ENCODE results near the gene ZNF599. TPM values are rescaled to one million over a fixed set of nuclear protein-coding genes. Genes with fewer than 3 reads are reported as not detected.
A peak's percentile ranks its signal among the peaks of the same experiment; 100 is the strongest.

The ZNF599 gene
- total and polyA plus RNA-seq, 2 of the 13 experiments (the other 11 are each of a cell fraction or from before 2014, with no cell fraction given), result 5.8 to 7.3 TPM

DNA sequence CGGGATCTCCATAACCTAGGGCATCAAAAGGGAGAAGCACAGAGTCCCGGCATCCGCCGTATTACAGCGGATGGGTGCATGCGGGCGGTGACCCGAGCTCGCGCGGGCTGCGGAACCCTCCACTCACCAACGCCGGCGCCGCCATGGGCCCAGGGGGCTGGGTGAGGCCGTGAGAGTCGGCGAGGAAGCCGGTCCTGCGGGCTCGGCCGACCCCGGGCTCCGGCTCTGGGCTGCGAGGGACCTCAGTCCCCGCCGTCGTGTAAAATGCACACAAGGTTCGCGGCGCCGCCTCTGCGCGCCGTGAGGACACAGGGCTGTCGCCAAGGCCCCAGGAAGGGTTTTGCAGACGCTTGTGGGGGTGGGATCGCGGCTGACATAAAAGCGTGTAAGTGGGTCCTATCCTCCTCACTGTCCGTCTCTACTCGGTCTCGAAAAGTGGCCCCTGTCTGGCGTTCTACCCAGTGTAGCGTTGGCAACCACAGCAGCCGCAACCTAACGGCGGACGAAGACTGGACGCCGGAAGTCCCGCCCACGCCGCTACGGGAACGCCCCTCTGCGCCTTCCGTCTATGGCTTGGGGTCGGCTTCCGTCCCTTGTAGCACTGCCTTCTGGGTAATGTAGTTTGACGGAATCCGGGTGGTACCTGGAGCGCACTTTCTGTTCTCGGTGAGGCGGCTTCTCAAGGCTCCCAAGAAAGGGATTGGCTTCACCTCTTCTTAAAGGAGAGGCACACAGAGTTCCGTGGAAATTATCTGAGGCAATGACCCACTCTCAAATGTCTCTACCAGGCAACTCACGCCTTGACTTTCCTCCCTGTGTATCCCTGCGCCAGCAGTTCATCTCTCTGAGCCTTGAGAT is at the start of gene ZNF599 (continued):
- no peak for TF ChIP-seq ZNF781 (CRISPR knock-in tag; IDR thresholded peaks at IDR 0.05; ENCODE audit: borderline replicate concordance, not compliant biosample characterization)
- TF ChIP-seq HNRNPL (IDR thresholded peaks at IDR 0.05; ENCODE audit: low read depth, low read length), result no peak
- peak; percentile 73 for TF ChIP-seq CBX1 (IDR thresholded peaks at IDR 0.05; ENCODE audit: low read depth)
- peak; percentile 73; the same call in 1 of the 2 replicates for TF ChIP-seq ZNF350 (CRISPR knock-in tag; IDR thresholded peaks at IDR 0.05; ENCODE audit: borderline replicate concordance, low read depth)
- no peak for TF ChIP-seq ZNF652 (CRISPR knock-in tag; IDR thresholded peaks at IDR 0.05; ENCODE audit: borderline replicate concordance, low read depth)
- TF ChIP-seq GLI4 (CRISPR knock-in tag; IDR thresholded peaks at IDR 0.05; ENCODE audit: borderline replicate concordance), result 0 out of 2 replicates have a peak, but pooled peaks have one; percentile 58
- peak; percentile 76 for TF ChIP-seq HDAC1 (CRISPR knock-in tag; IDR thresholded peaks at IDR 0.05)
- peak; percentile 85; the same call in 1 of the 2 replicates for TF ChIP-seq FOXK1 (CRISPR knock-in tag; IDR thresholded peaks at IDR 0.05; ENCODE audit: borderline replicate concordance, low read depth)
- TF ChIP-seq, protein P1, sequence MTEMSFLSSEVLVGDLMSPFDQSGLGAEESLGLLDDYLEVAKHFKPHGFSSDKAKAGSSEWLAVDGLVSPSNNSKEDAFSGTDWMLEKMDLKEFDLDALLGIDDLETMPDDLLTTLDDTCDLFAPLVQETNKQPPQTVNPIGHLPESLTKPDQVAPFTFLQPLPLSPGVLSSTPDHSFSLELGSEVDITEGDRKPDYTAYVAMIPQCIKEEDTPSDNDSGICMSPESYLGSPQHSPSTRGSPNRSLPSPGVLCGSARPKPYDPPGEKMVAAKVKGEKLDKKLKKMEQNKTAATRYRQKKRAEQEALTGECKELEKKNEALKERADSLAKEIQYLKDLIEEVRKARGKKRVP (CRISPR knock-in tag; IDR thresholded peaks at IDR 0.05), result no peak
- no peak for TF ChIP-seq ZBTB38 (CRISPR knock-in tag; IDR thresholded peaks at IDR 0.05)
- TF ChIP-seq DNMT1 (CRISPR knock-in tag; IDR thresholded peaks at IDR 0.05), result 0 out of 2 replicates have a peak, but pooled peaks have one; percentile 32
- no peak for TF ChIP-seq SNRNP70 (IDR thresholded peaks at IDR 0.05; ENCODE audit: low read depth, low read length)
- TF ChIP-seq HDAC2 (CRISPR knock-in tag; IDR thresholded peaks at IDR 0.05), result peak; percentile 47; the same call in 1 of the 2 replicates
- TF ChIP-seq, protein P2, sequence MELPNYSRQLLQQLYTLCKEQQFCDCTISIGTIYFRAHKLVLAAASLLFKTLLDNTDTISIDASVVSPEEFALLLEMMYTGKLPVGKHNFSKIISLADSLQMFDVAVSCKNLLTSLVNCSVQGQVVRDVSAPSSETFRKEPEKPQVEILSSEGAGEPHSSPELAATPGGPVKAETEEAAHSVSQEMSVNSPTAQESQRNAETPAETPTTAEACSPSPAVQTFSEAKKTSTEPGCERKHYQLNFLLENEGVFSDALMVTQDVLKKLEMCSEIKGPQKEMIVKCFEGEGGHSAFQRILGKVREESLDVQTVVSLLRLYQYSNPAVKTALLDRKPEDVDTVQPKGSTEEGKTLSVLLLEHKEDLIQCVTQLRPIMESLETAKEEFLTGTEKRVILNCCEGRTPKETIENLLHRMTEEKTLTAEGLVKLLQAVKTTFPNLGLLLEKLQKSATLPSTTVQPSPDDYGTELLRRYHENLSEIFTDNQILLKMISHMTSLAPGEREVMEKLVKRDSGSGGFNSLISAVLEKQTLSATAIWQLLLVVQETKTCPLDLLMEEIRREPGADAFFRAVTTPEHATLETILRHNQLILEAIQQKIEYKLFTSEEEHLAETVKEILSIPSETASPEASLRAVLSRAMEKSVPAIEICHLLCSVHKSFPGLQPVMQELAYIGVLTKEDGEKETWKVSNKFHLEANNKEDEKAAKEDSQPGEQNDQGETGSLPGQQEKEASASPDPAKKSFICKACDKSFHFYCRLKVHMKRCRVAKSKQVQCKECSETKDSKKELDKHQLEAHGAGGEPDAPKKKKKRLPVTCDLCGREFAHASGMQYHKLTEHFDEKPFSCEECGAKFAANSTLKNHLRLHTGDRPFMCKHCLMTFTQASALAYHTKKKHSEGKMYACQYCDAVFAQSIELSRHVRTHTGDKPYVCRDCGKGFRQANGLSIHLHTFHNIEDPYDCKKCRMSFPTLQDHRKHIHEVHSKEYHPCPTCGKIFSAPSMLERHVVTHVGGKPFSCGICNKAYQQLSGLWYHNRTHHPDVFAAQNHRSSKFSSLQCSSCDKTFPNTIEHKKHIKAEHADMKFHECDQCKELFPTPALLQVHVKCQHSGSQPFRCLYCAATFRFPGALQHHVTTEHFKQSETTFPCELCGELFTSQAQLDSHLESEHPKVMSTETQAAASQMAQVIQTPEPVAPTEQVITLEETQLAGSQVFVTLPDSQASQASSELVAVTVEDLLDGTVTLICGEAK (IDR thresholded peaks at IDR 0.05), result peak; percentile 59
- TF ChIP-seq, protein P2 (CRISPR knock-in tag; IDR thresholded peaks at IDR 0.05), result peak; percentile 73
- no peak; the same call in 1 of the 2 replicates for TF ChIP-seq ZNF572 (CRISPR knock-in tag; IDR thresholded peaks at IDR 0.05)
- TF ChIP-seq FOXJ3 (CRISPR knock-in tag; IDR thresholded peaks at IDR 0.05; ENCODE audit: borderline replicate concordance), result no peak

All from HepG2 (cell line).